GM10248 (cell line): ENCODE data around the gene C19orf67.

Experiments used
- CTCF ChIA-PET: fragments of 300-600 bp; sonication (Branson Sonifier 250); formaldehyde crosslinking; extraction: SDS; loops from one replicate; lab custom pipeline; 2021; ENCODE audit warnings: antibody characterized with exemption; lab: Yijun Ruan, JAX
- POLR2A ChIA-PET: fragments of 350-650 bp; sonication (Branson Sonifier 250); formaldehyde crosslinking; extraction: SDS; loops from one replicate; lab custom pipeline; 2020; ENCODE audit warnings: antibody characterized with exemption; lab: Yijun Ruan, JAX
- DNase-seq: peaks from one replicate; pipeline ENCODE4 v3.0.0; 2012; ENCODE audit errors: extremely low spot score
- TF ChIP-seq, protein P1 (sequence below): IDR thresholded peaks from 2 replicates; pipeline ENCODE4 v1.5.1; 2012; ENCODE audit warnings: mild to moderate bottlenecking, low read depth; ENCODE audit errors: extremely low read depth, missing control alignments, control extremely low read depth

Gene C19orf67

DNA sequence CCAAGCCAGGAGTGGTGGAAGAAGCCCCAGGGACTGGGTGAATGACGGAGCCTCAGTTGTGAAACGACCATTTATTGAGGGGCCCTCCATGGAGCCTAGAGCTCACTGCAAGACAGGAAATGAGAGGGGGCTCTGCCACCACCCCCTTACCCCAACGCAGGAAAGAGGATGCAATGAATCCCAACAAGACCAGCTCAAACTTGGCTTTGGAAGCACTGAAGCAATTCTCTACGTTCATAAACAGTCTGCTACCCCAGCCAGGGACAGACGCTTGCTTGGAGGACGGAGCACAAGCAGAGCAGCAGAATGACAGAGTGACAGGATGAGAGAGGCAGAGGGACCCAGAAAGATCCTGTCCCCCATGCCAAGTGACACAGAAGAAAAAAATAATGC lies 30.9 kb upstream of the C19orf67 start:
- no peak for DNase-seq
- POLR2A ChIA-PET, result no interaction called here
- CTCF ChIA-PET, result interaction anchor here (1.2 to 6.6 kb wide), 7 partner anchors 10 to 235 kb away, joined by 4 to 50 read pairs (median 18); partner anchors contain the start of genes ASF1B and MISP3
- TF ChIP-seq, protein P1, sequence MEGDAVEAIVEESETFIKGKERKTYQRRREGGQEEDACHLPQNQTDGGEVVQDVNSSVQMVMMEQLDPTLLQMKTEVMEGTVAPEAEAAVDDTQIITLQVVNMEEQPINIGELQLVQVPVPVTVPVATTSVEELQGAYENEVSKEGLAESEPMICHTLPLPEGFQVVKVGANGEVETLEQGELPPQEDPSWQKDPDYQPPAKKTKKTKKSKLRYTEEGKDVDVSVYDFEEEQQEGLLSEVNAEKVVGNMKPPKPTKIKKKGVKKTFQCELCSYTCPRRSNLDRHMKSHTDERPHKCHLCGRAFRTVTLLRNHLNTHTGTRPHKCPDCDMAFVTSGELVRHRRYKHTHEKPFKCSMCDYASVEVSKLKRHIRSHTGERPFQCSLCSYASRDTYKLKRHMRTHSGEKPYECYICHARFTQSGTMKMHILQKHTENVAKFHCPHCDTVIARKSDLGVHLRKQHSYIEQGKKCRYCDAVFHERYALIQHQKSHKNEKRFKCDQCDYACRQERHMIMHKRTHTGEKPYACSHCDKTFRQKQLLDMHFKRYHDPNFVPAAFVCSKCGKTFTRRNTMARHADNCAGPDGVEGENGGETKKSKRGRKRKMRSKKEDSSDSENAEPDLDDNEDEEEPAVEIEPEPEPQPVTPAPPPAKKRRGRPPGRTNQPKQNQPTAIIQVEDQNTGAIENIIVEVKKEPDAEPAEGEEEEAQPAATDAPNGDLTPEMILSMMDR, result no peak

DNA sequence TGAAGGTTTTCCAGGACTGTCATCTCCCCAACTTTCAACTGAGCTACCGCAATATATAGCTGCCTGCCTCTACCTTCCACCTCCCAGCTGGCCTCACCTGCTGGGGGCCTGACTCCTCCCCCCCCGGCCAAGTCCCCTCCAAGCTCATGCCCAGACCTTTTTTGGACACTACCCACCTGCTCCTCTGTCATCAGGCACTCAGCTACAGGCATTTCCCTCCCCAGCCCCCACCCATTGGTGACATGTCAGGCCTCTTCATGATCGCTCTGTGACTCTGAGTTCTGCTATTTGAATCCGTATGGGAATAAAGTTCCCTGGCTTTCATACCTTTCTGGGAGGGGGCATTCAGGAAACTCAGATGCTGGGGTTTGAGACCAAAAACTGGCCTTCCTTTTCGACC lies 30.2 kb upstream of the C19orf67 start:
- no peak for DNase-seq
- ChIA-PET POLR2A (no interaction called here), CTCF (interaction anchor here (0.9 to 6.6 kb wide), 17 partner anchors 8 to 240 kb away, joined by 3 to 50 read pairs (median 5); partner anchors contain the start of genes ASF1B, IL27RA and MISP3)
- TF ChIP-seq, protein P1, result no peak

DNA sequence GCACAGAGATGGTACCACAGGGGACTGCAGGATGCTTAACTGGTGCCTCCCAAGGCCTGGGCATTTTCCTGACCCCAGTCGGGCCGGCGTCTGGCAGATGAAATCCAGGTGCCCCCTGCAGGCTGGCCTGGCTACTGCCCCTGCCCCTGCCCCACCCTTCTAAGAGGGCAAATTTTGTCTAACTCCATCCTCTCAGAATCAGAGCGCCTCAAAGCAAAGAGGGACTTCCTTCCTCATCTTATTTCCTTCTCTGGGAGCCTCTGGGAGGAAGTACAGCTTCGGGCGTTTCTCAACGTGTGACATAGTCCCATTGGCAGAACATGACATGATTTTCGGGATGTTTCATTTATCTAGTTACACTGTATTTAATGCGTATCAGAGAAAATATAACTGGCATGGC lies 29.3 kb upstream of the C19orf67 start:
- CTCF ChIA-PET, result interaction anchor here (0.9 to 6.6 kb wide), 22 partner anchors 9 to 242 kb away, joined by 3 to 50 read pairs (median 4); partner anchors contain the start of genes ASF1B, C19orf67, IL27RA and MISP3
- peak; percentile 58 for DNase-seq
- POLR2A ChIA-PET, result no interaction called here
- TF ChIP-seq, protein P1, result peak; percentile 42

DNA sequence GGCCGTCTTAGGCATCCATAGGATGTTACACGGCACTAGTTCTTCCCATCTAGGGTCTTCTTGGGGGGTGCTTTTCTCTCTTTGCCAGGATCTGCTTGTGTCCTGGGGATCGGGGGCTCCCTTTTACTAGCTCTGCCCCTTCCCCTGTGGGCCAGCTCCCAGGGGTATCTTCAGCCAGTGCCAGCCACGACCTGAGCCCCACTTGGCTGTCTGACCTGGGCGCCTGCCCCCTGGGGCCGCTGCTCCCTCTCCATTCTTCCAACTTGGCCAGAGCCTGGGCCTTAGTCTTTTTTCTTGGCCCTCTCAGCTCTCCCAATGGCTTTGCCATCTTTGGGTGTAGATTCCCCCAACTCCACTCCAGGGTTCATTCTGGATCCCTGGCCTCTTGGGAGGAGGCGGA lies 28.9 kb upstream of the C19orf67 start:
- DNase-seq, result no peak
- TF ChIP-seq, protein P1, result no peak
- ChIA-PET CTCF (interaction anchor here (1.0 to 6.6 kb wide), 16 partner anchors 12 to 242 kb away, joined by 3 to 50 read pairs (median 8); partner anchors contain the start of genes ASF1B, C19orf67 and MISP3), POLR2A (no interaction called here)

DNA sequence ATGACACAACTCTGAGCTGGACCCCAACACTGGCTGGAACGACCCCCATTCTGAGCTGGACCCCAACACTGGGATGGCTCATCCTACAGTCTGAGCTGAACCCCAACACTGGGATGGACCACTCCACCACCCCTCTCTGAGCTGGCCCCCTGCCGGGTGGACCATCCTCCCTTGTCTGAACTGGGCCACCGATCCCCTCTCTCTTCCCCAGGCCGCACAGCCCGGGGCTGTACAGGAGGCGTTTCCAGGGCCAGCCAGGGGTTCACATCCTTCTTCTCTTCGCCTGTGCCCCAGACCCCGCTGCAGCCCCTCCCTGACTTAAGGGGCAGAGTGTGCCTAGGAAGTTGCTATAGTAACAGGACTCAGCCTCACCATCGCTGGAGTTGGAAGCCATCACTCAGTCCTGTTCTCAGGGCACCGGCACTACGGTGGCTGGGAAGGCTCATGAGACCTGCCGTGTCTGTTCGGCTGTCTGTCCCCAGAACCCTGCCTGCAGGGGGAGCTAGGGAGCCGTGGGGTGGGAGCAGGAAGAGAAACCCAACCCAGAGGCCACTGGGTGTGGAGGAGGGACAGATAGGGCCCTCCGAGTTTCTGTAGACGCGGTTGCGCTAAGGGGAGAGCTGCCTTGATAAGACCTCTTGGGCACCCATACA lies 28.3 kb upstream of the C19orf67 start:
- POLR2A ChIA-PET, result no interaction called here
- CTCF ChIA-PET, result interaction anchor here (1.0 to 6.6 kb wide), 17 partner anchors 11 to 359 kb away, joined by 3 to 50 read pairs (median 8); partner anchors contain the start of genes ASF1B and MISP3
- DNase-seq, result no peak
- TF ChIP-seq, protein P1, result peak; percentile 27

- ChIA-PET CTCF (interaction anchor here (1.0 to 5.0 kb wide), 9 partner anchors 10 to 360 kb away, joined by 3 to 48 read pairs (median 5); partner anchors contain the start of gene MISP3), POLR2A (no interaction called here)
- TF ChIP-seq, protein P1, result no peak
- DNase-seq, result no peak
Measured at GRCh38 chr19:14112809-14113385, 27.3 kb upstream of the C19orf67 start.
